GM12892 (cell line): ENCODE measurements around the gene DHRSX.

Experiments
- POLR2A ChIP-seq: IDR thresholded peaks from 2 replicates; pipeline ENCODE4 v1.6.1; 2011; ENCODE audit warnings: low read depth, low read length, control low read depth
- POLR2AphosphoS5 ChIP-seq: IDR thresholded peaks from 2 replicates; pipeline ENCODE4 v1.6.1; 2011; ENCODE audit warnings: low read depth, low read length, control low read depth
- TAF1 ChIP-seq: IDR thresholded peaks from 2 replicates; pipeline ENCODE4 v1.6.1; 2011; ENCODE audit warnings: low read depth, mild to moderate bottlenecking, control low read depth, low read length, borderline replicate concordance

- TF ChIP-seq TAF1 (no peak), POLR2AphosphoS5 (no peak), POLR2A (no peak)
Measured at GRCh38 chrX:2430265-2430825, 70.4 kb downstream of the DHRSX start.
